HG02759 (cell line): ENCODE data around the gene SYTL2.
"Not testable (repeated sequence)": the region's sequence is repeated elsewhere in the genome, so short reads cannot be mapped to it uniquely, and the experiment has no call there.

Source experiments
- ATAC-seq: cut with Tn5 transposase; IDR thresholded peaks from one replicate; pipeline ENCODE4 v1.9.1; 2021; ENCODE audit warnings: mild to moderate bottlenecking, moderate library complexity; ENCODE audit not compliant: unreplicated experiment

Gene SYTL2

DNA sequence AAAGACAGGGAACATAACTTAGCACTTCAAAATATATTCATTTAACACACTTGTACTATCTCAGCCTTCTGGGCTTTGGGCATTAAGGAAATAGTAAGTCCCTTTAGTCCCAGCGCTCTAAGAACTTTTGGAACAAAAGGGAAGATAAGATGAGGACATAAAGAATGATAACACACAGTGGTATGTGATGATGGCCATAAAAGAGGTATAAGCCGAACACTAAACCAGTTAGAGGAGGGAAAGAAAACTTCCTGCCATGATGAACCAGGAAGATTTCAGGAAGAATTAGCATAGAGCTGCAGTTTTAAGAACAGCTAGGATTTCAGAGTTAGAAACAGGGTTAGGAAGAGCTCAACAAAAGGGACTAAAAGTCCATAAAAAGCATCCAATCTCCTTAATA lies 11.8 kb downstream of the SYTL2 start:
- ATAC-seq, result no peak

DNA sequence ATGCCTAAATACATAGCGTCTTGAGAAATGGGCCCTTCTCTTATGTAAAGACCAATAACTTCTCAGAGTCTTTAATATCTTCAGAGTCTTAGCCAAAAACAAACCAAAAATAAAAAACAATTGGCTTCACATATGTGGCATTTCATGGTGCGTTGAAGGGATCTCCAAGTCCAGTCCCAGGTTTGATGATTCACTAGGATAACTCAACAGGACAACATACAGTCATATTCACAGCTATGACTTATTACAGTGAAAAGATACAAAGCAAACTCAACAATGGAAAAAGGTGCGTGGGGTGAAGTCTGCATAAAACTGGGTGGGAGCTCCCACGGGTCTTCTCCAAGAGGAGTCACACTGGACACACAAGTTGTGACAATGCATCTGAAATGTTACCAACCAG lies 12.6 kb downstream of the SYTL2 start:
- ATAC-seq, result no peak

DNA sequence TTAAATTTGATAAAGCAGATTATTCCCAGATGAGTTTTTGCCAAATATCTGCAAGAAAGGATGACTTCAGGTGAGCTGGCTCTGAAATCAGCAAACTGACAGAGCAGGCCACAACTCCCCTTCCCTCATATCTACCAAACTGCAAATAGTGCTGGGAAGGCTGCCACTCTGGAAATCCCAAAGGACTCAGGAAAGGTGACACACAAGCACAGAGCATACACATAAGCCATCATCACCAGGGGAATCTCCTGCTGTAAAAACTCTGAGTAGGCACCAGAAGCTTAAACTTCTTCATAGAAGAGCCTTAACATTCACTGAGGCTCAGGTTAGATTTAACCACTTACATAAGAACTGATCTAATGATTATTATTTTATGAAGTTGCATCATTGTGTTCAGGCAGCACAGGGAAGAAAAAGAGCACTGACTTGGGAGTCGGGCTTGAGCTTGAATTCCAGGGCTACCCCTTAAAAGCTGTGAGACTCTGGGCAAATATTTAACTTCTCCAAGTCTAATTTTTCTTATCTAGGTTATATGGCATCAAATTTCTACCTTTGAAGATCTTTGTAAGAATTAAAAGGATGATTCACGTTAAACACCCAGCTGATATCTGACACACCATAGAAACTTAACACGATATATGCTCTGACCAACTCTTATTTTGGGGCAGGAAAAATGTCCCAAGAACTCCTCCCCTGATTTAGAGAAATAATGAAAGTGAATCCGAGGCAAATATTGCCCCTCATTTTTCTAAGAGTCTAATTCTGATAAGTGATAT lies 15.0 kb downstream of the SYTL2 start:
- ATAC-seq, result no peak

DNA sequence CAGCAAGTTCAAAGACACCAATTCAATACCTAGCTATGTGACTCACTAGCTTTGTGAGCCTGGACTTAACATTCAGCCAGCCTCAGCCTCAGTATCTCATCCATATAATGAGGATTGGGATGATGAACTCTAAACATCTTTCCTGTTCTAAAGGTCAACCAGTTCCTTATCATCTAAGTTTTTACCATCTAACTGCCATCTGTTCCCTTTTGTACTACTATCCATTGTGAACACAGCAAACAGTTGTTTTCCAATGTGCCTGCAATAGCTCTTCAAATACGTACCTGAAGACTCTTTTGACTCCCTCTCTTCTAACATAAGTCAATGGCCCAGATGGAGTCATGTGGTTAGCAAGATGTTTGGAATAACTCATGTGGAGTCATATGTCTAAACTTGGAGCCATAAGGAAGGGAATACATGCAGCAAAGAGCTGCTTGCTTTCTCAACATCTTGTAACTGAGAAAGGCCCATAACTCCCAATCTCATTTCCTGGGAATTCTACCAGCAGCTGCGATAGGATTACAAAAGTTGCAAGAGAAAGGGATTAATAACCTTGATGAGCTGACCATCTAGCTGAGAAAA lies 19.4 kb downstream of the SYTL2 start:
- no peak for ATAC-seq

DNA sequence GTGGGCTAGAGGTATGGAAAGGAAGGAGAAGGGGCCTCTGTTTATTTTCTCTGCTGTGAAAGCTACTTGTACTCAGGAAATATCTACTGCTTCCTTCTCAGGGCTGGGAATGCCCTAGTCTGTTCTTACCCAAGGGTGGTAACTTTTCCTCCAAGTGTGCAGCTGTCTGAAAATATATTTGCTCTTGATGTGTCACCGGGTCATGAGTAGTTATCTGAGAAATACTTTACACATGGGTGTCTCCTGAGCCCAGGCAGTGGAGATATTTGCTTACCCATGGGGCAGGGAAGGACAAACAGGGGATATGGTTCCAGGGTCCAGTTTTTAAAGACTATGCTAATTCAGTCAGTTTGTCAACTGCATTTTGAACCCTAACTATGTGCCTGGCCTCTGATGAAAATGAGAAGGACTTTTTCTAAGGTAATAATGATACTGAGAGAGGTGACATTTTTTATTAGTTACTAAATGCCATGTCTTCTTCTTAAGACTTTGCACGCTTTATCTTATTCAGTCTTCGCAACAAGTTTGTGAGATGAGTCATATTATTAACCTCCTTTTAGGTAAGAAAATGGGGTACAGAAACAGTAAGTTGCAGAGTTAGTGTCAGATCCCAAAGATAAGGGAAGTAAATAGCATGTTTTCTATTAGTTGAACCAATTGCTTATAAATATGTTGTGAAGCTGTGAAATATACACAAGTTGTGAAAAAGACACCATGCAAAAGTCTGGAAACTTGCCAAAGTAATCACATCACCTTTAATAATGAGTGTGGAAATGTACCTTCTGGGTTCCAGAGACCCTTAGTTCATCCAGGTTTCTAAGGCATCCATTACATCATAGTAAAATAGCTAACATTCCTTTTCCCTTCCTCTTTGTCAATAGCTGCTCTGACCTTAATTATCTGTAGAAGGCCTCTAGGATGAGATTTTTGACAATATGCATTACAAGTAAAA lies 22.9 kb downstream of the SYTL2 start:
- peak; percentile 43 for ATAC-seq

DNA sequence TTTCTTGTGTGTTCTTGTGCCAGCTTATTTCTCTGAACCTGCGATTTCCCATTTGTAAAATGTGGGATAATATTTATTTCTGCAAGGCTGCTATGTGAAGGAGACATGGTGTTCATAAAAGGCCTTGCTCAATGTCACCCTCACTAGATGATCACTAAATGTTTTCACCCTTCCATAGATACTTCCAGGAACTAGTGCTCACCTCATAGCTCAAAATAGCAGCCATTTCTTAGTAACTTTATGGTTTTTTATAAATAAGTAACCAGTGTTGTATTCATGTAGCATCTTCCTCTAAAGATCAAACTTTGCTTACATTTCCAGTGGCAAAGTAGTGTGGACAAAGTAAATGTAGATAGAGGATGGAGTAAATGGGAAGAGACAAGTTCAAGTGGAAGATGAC lies 23.8 kb downstream of the SYTL2 start:
- peak; percentile 41 for ATAC-seq

DNA sequence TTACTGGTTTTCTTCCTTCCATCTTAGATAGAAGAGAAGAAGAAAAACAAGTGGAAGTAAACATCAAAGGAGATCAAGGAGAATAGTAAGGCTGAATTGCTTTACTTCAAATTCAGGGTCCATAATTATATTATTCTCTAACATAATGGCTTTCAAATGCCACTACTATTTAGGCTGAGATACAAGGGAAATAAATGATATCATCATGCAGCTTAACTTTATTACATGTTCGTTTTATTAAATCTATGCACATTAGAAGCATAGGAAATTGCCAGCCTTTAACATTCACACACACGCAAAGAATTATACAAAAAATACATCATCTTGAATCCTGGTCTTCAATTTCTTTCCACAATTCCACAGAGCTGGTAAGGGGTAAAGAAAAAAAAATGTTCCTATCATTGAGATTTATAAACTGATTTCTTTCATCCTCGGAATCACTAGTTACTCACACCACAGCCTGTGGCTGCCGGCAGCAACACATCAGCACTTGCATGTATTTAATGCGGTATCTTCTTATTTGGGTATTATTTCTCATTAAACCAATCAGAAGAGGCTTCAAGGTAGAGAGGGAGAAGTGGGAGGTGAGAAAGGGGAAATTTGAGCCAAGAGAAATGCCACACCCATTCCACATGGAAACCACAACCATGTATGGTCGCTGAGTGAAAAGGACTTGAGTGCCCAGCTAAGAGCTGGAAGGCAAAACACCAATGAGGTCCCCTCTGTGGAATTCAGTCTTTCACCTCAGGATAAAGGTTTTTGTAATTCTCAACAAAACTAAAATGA lies 26.3 kb downstream of the SYTL2 start:
- ATAC-seq, result no peak

DNA sequence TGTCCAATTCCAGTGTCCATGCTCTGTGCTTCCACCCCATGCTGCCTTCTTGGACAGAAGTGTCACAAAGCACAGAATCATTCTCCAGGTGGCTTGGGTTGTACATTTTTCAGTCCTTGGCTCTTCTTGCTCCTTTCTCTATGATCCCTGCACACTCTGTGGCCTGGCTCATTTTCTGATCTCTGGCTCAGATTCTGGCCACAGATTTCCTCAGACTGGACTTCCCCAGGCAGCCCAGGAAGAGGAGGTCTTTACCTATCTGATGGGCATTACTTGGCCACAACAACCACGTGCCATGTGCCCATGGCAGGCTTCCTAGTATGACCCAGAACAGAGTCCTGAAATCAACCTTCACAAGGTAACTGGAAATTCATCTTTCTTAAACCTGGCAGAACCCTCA lies 27.2 kb downstream of the SYTL2 start:
- ATAC-seq, result no peak

DNA sequence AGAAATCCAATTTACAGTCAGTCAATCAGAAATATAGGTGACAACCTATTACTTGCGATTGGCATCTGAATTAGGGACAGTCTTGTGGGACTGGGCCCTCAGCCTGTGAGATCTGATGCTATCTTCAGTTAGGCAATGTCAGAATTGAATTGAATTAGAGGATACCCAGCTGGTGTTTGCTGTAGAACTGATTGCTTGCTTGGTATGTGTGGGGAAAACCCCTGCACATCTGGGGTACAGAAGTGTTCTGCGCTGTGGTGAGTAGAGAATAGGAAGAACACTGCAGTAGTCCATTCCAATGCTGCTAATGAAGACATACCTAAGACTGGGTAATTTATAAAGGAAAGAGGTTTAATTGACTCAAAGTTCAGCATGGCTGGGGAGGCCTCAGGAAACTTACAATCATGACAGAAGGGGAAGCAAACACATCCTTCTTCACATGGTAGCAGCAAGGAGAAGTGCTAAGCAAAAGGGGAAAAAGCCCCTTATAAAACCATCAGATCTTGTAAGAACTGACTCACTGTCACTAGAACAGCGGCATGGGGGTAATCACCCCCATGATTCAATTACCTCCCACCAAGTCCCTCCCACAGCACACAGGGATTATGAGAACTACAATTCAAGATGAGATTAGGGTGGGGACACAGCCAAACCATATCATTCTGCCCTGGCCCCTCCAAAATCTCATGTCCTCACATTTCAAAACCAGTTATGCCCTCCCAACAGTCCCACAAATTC lies 30.0 kb downstream of the SYTL2 start:
- not testable (repeated sequence) for ATAC-seq

DNA sequence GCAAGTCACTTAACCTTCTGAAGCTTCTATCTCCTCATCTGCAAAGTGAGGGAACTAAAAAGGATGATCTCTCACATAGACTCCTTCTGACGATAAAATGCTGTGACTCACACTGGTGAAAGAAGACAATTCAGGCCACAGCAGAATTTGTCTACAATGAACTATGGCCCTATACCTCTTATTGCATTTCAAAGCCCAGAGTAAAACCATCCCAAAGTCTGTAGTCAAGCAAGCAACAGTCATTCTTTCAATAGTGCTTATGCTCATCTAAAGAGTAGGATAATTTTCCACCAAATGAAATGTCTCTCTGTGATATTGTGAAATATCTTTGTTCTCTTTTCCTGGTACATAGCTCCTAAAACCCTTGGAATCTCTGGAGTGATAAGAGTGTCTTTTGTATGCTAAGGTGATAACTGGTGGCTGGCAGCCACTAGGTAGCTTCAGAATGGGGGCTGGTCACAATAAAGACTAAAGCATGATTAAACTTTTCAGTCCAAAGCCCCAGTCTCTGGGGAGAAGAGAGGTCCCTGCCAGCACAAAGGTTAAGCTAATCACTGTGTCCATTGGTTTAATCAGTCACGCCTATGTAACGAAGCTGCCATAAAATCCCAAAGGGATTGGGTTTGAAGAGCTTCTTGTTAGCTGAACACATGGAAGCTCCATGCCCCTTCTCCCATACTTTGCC lies 30.8 kb downstream of the SYTL2 start:
- ATAC-seq, result no peak

DNA sequence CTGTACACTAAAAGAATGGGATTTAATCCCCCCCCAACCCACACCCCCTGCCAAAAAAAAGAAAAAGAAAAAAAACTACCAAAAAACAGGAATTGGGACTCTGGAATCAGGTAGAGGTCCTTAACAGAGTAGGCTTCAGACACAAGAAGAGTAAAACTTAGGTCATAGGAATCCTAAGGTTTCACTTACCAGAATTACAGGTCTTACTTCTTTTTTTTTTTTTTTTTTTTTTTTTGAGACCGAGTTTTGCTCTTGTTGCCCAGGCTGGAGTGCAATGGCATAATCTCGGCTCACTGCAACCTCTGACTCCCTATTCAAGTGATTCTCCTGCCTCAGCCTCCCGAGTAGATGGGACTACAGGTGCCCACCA lies 33.4 kb downstream of the SYTL2 start:
- not testable (repeated sequence) for ATAC-seq

DNA sequence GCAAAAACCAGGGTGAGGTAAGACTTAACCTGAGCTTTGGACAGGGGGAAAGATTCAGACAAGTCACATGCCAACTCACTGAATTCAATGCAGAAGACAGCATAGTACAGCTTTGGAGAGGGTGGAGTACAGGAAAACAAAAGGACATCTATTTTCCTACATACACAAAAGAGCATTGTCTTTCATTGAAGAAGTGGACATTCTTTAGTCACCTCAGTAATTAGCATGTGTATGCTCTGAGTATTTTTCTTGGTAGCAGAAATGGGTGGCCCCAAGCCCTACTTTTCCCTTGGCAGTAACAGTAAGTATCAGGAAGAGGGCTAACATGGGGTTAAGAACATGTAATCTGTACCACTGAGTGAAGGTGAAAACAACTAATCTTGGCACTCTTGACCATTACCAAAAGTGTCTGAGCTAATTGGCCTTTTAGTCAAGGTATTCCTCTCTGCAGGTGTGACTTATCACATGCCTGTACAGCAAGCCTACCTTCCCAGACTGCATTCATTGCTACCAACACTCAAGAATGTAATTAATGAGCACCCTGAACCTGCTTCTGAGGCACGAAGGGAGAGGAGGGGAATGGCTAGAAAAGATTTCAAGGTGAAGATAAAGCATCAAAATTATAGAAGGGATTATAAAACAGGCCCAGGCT lies 33.9 kb downstream of the SYTL2 start:
- no peak for ATAC-seq

DNA sequence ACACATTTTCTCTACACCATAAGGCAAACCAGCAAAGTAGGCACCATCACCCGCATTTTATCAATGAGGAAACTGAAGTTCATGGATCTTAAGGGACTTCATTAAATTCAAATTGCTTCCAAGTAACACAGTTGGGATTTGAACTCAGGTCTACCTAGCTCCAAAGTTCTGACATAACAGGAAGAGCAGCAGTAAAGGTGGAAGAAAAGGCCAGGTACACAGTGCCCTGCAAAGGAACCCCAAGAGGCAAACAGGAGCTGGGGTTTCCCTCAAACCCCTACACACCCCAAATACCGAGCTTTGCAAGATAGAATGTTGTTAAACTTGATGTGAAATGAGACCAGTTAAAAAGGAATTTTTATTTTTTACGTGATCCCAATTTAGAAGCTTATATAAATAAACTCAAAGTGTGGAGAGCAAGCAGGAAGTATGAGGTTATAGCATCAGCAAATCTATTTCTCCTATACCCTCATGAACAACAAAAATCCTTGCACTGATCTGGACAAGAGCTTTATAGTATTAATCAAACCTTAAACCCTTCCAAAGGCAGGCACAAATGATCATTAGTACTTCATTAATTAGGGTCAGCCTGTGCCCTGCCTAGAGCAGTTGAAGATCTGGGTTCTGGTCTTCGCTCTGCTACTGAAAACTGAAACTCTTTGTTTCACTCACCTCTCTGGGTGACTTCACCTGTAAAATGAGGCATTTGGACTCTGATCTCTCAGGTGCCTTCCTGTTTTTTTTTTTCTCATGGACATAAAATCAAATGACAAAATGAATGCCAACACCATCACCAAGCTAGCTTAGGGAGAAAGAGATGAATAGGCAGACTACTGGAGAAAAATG lies 36.5 kb downstream of the SYTL2 start:
- ATAC-seq, result peak; percentile 45

DNA sequence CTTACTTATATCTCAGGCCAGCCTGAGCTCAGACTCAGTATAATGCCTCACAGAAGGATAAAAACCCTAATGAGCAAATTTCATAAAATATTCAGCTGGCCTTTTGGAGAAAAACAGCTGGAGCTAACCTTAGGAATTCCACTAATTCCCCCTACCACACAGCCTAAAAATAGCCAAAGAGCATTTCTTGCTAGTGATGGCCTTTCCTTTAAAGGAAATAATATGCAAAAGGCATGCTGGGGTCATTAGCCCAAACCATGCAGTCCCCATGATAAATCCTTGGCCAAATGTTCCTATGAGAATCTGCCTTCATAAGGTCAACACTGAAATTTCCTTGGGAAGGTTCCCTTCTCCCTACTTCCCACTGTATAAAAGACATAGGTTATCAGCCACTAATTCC lies 38.2 kb downstream of the SYTL2 start:
- ATAC-seq, result no peak

DNA sequence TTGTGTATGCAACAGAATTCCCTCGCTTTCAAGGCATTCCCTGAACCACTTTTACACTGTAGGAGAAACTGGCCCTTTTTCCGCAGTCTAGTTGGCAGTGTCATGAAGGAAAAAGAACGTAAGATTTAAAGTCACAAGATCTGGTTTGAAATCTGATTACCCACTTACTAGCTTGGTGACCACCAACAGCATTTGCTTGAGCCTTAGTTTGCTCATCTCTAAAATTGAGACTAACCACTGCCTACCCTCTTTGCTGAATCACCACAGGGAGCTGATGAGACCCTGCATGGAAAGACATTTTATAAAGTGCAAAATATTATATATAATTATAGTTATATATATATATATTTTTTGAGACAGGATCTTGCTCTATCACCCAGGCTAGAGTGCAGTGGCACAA lies 39.4 kb downstream of the SYTL2 start:
- ATAC-seq, result no peak

DNA sequence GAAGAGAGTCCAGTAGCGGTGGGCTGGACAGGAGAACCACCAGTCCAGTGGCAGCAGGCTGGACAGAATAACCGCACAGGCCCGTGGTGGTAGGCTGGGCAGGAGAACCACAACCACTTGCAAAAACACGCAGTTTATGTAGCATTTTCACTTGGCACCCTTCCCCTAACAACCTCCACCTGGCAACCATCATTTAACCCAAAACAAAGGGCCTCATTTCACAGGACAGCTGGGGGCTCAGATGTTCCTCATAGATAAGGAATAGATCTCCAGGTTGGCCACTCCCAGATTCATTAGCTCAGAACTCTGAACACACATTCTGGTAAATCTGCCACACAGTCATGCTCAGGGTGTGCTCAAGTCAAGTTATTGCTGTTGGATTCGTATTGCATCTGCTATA lies 41.2 kb downstream of the SYTL2 start:
- no peak for ATAC-seq

DNA sequence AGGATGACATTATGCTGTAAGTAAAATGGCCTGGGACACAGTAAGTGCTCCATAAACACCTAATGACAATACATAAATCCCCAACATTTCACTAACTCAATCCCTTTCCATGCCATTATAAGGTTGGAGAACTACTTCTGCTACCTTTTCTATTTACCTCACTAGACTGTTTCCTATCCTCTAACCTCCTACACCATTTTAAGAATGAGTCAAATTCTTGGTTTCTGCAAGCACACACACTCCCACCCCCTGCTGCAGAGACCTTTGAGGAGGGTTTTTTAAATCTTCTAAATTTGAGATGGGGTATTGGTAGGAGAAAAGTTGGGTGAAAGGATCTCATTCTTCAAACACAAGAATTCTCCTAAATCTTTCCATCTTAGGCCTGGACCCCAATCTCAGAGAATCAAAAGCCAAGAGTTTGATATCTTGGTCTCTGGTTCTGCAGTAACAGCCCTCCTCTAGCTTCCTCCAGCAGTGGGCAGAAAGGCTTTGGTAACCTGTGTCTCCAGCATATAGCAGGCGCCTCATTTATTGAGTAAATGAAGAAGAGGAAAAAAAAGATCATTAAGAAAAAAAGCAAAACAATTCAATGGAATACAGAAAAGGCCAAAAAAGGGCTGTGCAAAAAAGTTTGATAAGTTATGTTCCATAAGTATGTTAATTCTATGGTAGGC lies 42.3 kb downstream of the SYTL2 start:
- ATAC-seq, result peak; percentile 50
